Measurements from ENCODE around the gene ADPRHL1.
"Not testable (repeated sequence)": the region's sequence is repeated elsewhere in the genome, so short reads cannot be mapped to it uniquely, and the experiment has no call there.

The ADPRHL1 gene

GRCh38 chr13:113472355-113473025, 19.2 kb upstream of the ADPRHL1 start:
- no peak for DNase-seq (ENCODE audit: low read depth in 2 of 2)
- no peak for TF ChIP-seq CTCF (IDR thresholded peaks at IDR 0.05; ENCODE audit: low read depth, low read length)
- H3K4me3 ChIP-seq (replicated peaks in 1 of 2; ENCODE audit: low read depth in 2 of 2, low read length in 2 of 2): no peak overlapping the region

- H3K4me3 ChIP-seq (replicated peaks in 1 of 2; ENCODE audit: low read depth in 2 of 2, low read length in 2 of 2): no peak overlapping the region
- TF ChIP-seq CTCF (IDR thresholded peaks at IDR 0.05; ENCODE audit: low read depth, low read length): no peak
- no peak for DNase-seq (ENCODE audit: low read depth in 2 of 2)
These were observed 18.6 kb upstream of the ADPRHL1 start for GRCh38 chr13:113471844-113472243.

- DNase-seq (ENCODE audit: low read depth in 2 of 2); H3K4me3 ChIP-seq (replicated peaks in 1 of 2; ENCODE audit: low read depth in 2 of 2, low read length in 2 of 2): not testable (repeated sequence)
These were observed 17.4 kb upstream of the ADPRHL1 start for GRCh38 chr13:113470635-113471163.

- no peak for TF ChIP-seq CTCF (IDR thresholded peaks at IDR 0.05; ENCODE audit: low read depth, low read length)
- no peak overlapping the region for H3K4me3 ChIP-seq (replicated peaks in 1 of 2; ENCODE audit: low read depth in 2 of 2, low read length in 2 of 2)
- no peak for DNase-seq (ENCODE audit: low read depth in 2 of 2)
These were observed 16.8 kb upstream of the ADPRHL1 start for GRCh38 chr13:113470073-113470472.

GRCh38 chr13:113469582-113469981, 16.3 kb upstream of the ADPRHL1 start:
- no peak for DNase-seq (ENCODE audit: low read depth in 2 of 2)
- TF ChIP-seq CTCF (IDR thresholded peaks at IDR 0.05; ENCODE audit: low read depth, low read length): no peak
- H3K4me3 ChIP-seq (replicated peaks in 1 of 2; ENCODE audit: low read depth in 2 of 2, low read length in 2 of 2): no peak overlapping the region

GRCh38 chr13:113468472-113469201, 15.3 kb upstream of the ADPRHL1 start:
- no peak for DNase-seq (ENCODE audit: low read depth in 2 of 2)
- no peak overlapping the region for H3K4me3 ChIP-seq (replicated peaks in 1 of 2; ENCODE audit: low read depth in 2 of 2, low read length in 2 of 2)
- TF ChIP-seq CTCF (IDR thresholded peaks at IDR 0.05; ENCODE audit: low read depth, low read length): no peak

GRCh38 chr13:113468029-113468428, 14.7 kb upstream of the ADPRHL1 start:
- TF ChIP-seq CTCF (IDR thresholded peaks at IDR 0.05; ENCODE audit: low read depth, low read length): no peak
- H3K4me3 ChIP-seq (replicated peaks in 1 of 2; ENCODE audit: low read depth in 2 of 2, low read length in 2 of 2): no peak overlapping the region
- no peak for DNase-seq (ENCODE audit: low read depth in 2 of 2)

Measured in cardiac fibroblast (primary cell).